Mesendoderm (in vitro differentiated cells): ENCODE measurements around the gene COL6A5. TPM values are rescaled to one million over a fixed set of nuclear protein-coding genes. Genes with fewer than 3 reads are reported as not detected.

ENCODE experiments used
- DNase-seq: peaks from one replicate; pipeline ENCODE4 v3.0.0; 2013
- H2AK5ac ChIP-seq: 2 replicates; pipeline ENCODE4 v1.6.1; 2013; ENCODE audit warnings: low read length, inconsistent platforms
- H2BK120ac ChIP-seq: 2 replicates; pipeline ENCODE4 v1.6.1; 2013; ENCODE audit warnings: low read depth, mild to moderate bottlenecking, low read length, moderate library complexity, mixed read lengths
- H2BK15ac ChIP-seq: replicated peaks from 2 replicates; pipeline ENCODE4 v1.6.1; 2013; ENCODE audit warnings: low read depth, mild to moderate bottlenecking, moderate library complexity
- H2BK5ac ChIP-seq: 2 replicates; pipeline ENCODE4 v1.6.1; 2013; ENCODE audit warnings: low read length, inconsistent platforms
- H3K18ac ChIP-seq: 2 replicates; pipeline ENCODE4 v1.6.1; 2013; ENCODE audit warnings: mild to moderate bottlenecking, low read length, mixed read lengths
- H3K23ac ChIP-seq: one replicate; pipeline ENCODE4 v1.6.1; 2013; ENCODE audit warnings: low read length
- H3K27ac ChIP-seq: 2 replicates; pipeline ENCODE4 v1.5.1; 2013; ENCODE audit warnings: low read depth, mild to moderate bottlenecking, inconsistent platforms, low read length, moderate library complexity
- H3K27me3 ChIP-seq: 2 replicates; pipeline ENCODE4 v1.6.1; 2013; ENCODE audit warnings: low read length, control low read depth, mild to moderate bottlenecking, inconsistent platforms; ENCODE audit not compliant: insufficient read depth, poor library complexity
- H3K36me3 ChIP-seq: 2 replicates; pipeline ENCODE4 v1.6.1; 2013; ENCODE audit warnings: low read length, inconsistent platforms; ENCODE audit not compliant: control insufficient read depth, insufficient read depth
- H3K4ac ChIP-seq: one replicate; pipeline ENCODE4 v1.6.1; 2013; ENCODE audit warnings: low read depth, mild to moderate bottlenecking, low read length, moderate library complexity
- H3K4me1 ChIP-seq: 2 replicates; pipeline ENCODE4 v1.6.1; 2013; ENCODE audit warnings: low read depth, low read length, inconsistent platforms; ENCODE audit not compliant: control insufficient read depth
- H3K4me2 ChIP-seq: 2 replicates; pipeline ENCODE4 v1.6.1; 2013; ENCODE audit warnings: low read length
- H3K4me3 ChIP-seq: 2 replicates; pipeline ENCODE4 v1.5.1; 2013; ENCODE audit warnings: mild to moderate bottlenecking, low read length
- H3K56ac ChIP-seq: one replicate; pipeline ENCODE4 v1.6.1; 2013; ENCODE audit warnings: low read length
- H3K79me1 ChIP-seq: 2 replicates; pipeline ENCODE4 v1.6.1; 2013; ENCODE audit warnings: low read length, inconsistent platforms
- H3K79me2 ChIP-seq: 2 replicates; pipeline ENCODE4 v1.6.1; 2013; ENCODE audit warnings: mild to moderate bottlenecking, low read length; ENCODE audit not compliant: control insufficient read depth, insufficient read depth
- H3K9ac ChIP-seq: 2 replicates; pipeline ENCODE4 v1.6.1; 2013; ENCODE audit warnings: low read length, inconsistent platforms
- H4K5ac ChIP-seq: one replicate; pipeline ENCODE4 v1.6.1; 2013; ENCODE audit warnings: low read length
- H4K8ac ChIP-seq: one replicate; pipeline ENCODE4 v1.6.1; 2013; ENCODE audit warnings: low read depth, mild to moderate bottlenecking, control low read depth, low read length, moderate library complexity
- WGBS: extraction: QIAGEN DNeasy Blood & Tissue Kit; methylation state at CpG from one replicate; pipeline ENCODE4 v1.1.7; 2013; ENCODE audit warnings: low lambda C conversion rate, missing lambda C conversion rate; ENCODE audit not compliant: insufficient coverage; ENCODE audit errors: extremely low coverage; 5-methylcytosine and 5-hydroxymethylcytosine counted together
- polyA plus RNA-seq, 2 experiments: library from polyadenylated mRNA; stranded (reverse); fragments of 200-250 nt; gene quantifications; one replicate each; pipeline ENCODE4 v1.2.3, GENCODE V29; 2013

The COL6A5 gene, protein sequence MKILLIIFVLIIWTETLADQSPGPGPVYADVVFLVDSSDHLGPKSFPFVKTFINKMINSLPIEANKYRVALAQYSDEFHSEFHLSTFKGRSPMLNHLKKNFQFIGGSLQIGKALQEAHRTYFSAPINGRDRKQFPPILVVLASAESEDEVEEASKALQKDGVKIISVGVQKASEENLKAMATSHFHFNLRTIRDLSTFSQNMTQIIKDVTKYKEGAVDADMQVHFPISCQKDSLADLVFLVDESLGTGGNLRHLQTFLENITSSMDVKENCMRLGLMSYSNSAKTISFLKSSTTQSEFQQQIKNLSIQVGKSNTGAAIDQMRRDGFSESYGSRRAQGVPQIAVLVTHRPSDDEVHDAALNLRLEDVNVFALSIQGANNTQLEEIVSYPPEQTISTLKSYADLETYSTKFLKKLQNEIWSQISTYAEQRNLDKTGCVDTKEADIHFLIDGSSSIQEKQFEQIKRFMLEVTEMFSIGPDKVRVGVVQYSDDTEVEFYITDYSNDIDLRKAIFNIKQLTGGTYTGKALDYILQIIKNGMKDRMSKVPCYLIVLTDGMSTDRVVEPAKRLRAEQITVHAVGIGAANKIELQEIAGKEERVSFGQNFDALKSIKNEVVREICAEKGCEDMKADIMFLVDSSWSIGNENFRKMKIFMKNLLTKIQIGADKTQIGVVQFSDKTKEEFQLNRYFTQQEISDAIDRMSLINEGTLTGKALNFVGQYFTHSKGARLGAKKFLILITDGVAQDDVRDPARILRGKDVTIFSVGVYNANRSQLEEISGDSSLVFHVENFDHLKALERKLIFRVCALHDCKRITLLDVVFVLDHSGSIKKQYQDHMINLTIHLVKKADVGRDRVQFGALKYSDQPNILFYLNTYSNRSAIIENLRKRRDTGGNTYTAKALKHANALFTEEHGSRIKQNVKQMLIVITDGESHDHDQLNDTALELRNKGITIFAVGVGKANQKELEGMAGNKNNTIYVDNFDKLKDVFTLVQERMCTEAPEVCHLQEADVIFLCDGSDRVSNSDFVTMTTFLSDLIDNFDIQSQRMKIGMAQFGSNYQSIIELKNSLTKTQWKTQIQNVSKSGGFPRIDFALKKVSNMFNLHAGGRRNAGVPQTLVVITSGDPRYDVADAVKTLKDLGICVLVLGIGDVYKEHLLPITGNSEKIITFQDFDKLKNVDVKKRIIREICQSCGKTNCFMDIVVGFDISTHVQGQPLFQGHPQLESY (N-terminal part only)
- polyA plus RNA-seq (2013, experiment 1 of 2) = 0.03 TPM
- 0.03 TPM for polyA plus RNA-seq (2013, experiment 2 of 2)

DNA sequence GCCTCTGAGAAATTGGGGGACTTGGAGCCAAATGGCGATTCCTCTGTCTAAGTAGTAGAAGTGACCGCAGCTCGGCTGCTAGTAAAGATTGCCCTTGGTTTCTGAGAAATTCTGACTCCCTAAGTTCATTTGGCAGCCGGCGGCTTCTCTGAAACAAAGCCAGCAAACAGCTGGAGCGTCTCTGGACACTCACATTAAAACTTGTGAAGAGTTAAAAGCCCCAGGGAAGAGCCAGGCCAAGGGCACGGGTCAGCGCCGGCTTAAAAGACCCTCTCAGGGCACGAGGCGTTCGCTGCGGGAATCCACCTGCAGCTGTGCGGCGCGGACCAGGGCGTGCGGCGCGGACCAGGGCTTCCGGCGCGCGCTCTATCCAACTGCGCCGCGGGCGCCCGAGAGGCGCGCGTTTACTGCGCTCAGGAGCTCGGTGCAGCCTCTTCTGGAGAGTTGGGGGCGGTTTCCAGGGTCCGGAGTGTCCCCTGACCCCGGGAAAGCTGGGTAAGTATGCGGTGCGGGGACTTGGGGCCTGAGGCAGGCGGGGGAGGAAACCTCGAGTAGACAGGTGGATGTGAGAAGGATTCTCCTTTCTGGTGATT, at the start of gene COL6A5:
Gene COL6A5 (plus strand): TSS at position 186 of the 593 bp plus-strand sequence. CDS start 27,967 bp downstream, outside the sequence.
- WGBS = no CpG with 5 or more reads among the region's 41 CpGs
- Histone ChIP-seq H3K4me3 (no peak within 1 kb of the TSS), H4K8ac (peak within 1 kb of the TSS; percentile 56), H4K5ac (no peak within 1 kb of the TSS), H3K56ac (peak within 1 kb of the TSS; percentile 28), H3K9ac (no peak within 1 kb of the TSS), H3K4me1 (no peaks in the 10 kb centered on the region), H3K36me3 (no peaks in the 10 kb centered on the region), H3K4ac (no peak within 1 kb of the TSS), H3K27ac (no peak within 1 kb of the TSS), H2BK120ac (no peak within 1 kb of the TSS), H3K23ac (no peak within 1 kb of the TSS), H3K18ac (no peak within 1 kb of the TSS), H2AK5ac (no peak within 1 kb of the TSS), H3K4me2 (peak within 1 kb of the TSS; percentile 22), H3K79me2 (no peaks in the 10 kb centered on the region), H3K27me3 (peaks cover 12% of the 10 kb centered on the region), H3K79me1 (no peaks in the 10 kb centered on the region), H2BK15ac (no peak within 1 kb of the TSS), H2BK5ac (no peak within 1 kb of the TSS)
- DNase-seq = peak; percentile 15

DNA sequence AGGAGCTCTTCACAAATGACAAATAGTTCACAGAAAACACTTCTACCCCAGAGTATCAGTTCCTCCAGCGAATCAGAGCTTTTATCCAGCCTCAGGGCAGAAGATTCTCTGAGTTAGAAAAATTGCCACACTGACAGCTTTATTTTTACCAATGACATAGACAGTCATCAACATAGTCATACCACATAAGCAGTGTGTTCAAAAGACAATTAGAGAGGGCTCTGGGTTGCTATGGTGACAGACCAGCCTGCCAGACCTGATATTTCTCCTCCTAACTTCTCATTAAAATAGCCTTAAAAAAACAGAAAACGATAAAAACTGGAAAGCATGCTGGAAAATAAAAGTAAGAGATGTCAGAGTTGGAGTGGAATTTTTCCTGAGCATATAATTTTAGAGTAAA, 45.9 kb upstream of the COL6A5 start:
- Histone ChIP-seq H3K79me2 (no peaks in the 10 kb centered on the region), H2BK15ac (no peak overlapping the region), H3K4ac (no peak overlapping the region), H4K5ac (no peak overlapping the region), H2BK120ac (no peak overlapping the region), H3K18ac (no peak overlapping the region), H2AK5ac (no peak overlapping the region), H2BK5ac (no peak overlapping the region), H3K9ac (no peak overlapping the region), H3K27ac (no peak overlapping the region), H3K36me3 (no peaks in the 10 kb centered on the region), H4K8ac (no peak overlapping the region), H3K4me1 (no peaks in the 10 kb centered on the region), H3K27me3 (no peaks in the 10 kb centered on the region), H3K4me2 (no peak overlapping the region), H3K23ac (no peak overlapping the region), H3K4me3 (no peak overlapping the region), H3K56ac (peak overlapping the region; percentile 46), H3K79me1 (no peaks in the 10 kb centered on the region)
- no peak for DNase-seq
- no CpG with 5 or more reads among the region's 2 CpGs for WGBS

DNA sequence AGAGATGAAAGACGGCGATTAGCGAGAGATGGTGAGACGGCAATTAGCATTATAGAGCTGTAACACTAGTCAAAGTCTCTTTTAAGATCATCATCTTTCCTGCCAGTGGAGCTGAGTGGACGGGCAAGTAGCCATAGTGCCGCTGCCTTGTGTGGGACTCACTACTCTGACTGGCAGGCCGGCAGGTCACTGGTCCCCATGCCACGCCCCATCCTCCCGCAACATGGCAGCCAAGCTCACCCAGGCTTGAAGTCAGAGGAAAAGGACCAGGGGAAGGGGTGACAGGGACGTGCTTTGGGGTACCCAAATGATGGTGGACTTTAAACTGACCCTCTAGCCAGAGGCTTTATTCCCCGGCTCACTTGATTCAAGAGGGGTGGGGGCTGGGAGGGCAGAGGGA, 44.6 kb upstream of the COL6A5 start:
- H2AK5ac ChIP-seq = no peak overlapping the region
- DNase-seq = no peak
- H2BK5ac ChIP-seq = no peak overlapping the region
- no peak overlapping the region for H3K56ac ChIP-seq
- no peaks in the 10 kb centered on the region for H3K4me1 ChIP-seq
- no peak overlapping the region for H3K23ac ChIP-seq
- H3K4me2 ChIP-seq = no peak overlapping the region
- no CpG with 5 or more reads among the region's 11 CpGs for WGBS
- no peaks in the 10 kb centered on the region for H3K27me3 ChIP-seq
- H2BK15ac ChIP-seq = no peak overlapping the region
- no peaks in the 10 kb centered on the region for H3K36me3 ChIP-seq
- no peak overlapping the region for H4K5ac ChIP-seq
- H3K79me1 ChIP-seq = no peaks in the 10 kb centered on the region
- no peak overlapping the region for H3K18ac ChIP-seq
- no peak overlapping the region for H4K8ac ChIP-seq
- no peak overlapping the region for H3K27ac ChIP-seq
- H3K9ac ChIP-seq = no peak overlapping the region
- no peak overlapping the region for H3K4me3 ChIP-seq
- no peak overlapping the region for H2BK120ac ChIP-seq
- H3K4ac ChIP-seq = no peak overlapping the region
- H3K79me2 ChIP-seq = no peaks in the 10 kb centered on the region

DNA sequence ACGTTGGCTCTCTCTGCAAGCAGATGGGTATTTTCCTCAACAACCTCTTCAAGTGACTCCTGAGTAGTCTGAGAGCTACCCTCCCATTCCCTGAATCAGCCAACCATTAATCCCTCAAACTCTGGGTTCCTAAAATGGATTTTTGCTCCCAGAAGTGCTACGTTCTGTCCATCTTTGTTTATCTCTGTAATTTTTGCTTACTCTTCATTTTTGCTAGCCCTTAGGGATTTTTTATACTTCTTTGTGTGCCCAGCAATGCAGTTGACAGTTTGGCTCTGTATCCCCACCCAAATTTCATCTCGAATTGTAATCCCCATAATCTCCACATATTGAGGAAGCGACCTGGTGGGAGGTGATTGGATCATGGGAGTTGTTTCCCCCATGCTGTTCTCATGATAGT, 35.4 kb upstream of the COL6A5 start:
- Histone ChIP-seq H4K8ac (no peak overlapping the region), H3K27ac (no peak overlapping the region), H2BK120ac (no peak overlapping the region), H3K4ac (no peak overlapping the region), H3K36me3 (no peaks in the 10 kb centered on the region), H2AK5ac (no peak overlapping the region), H3K79me2 (no peaks in the 10 kb centered on the region), H2BK5ac (no peak overlapping the region), H3K79me1 (no peaks in the 10 kb centered on the region), H3K4me1 (no peaks in the 10 kb centered on the region), H3K18ac (no peak overlapping the region), H3K27me3 (no peaks in the 10 kb centered on the region), H3K23ac (no peak overlapping the region), H4K5ac (no peak overlapping the region), H3K9ac (no peak overlapping the region), H3K56ac (no peak overlapping the region), H2BK15ac (no peak overlapping the region), H3K4me2 (no peak overlapping the region), H3K4me3 (no peak overlapping the region)
- no peak for DNase-seq
- no CpG with 5 or more reads among the region's 4 CpGs for WGBS

DNA sequence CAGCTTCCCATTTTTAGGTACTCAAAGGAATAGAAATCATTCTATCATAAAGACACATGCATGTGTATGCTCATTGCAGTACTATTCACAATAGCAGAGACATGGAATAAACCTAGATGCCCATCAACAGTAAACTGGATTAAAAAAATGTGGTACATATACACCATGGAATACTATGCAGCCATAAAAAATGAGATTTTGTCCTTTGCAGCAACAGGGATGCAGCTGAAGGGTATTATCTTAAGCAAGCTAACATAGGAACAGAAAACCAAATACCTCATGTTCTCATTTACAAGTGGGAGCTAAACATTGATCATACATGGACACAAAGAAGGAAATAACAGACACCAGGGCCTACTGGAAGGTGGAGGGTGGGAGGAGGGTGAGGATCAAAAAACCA, 33.1 kb upstream of the COL6A5 start:
- Histone ChIP-seq H3K23ac (no peak overlapping the region), H3K4me3 (no peak overlapping the region), H2BK5ac (no peak overlapping the region), H3K18ac (no peak overlapping the region), H3K79me2 (no peaks in the 10 kb centered on the region), H4K5ac (no peak overlapping the region), H3K4ac (no peak overlapping the region), H3K36me3 (no peaks in the 10 kb centered on the region), H3K56ac (no peak overlapping the region), H3K9ac (no peak overlapping the region), H2AK5ac (no peak overlapping the region), H2BK120ac (no peak overlapping the region), H3K4me2 (no peak overlapping the region), H3K79me1 (no peaks in the 10 kb centered on the region), H3K27ac (no peak overlapping the region), H2BK15ac (no peak overlapping the region), H4K8ac (no peak overlapping the region), H3K27me3 (no peaks in the 10 kb centered on the region), H3K4me1 (no peaks in the 10 kb centered on the region)
- DNase-seq = no peak
